HG02870 (cell line): ENCODE results near the gene CDC42EP3.

ENCODE experiments used
- ATAC-seq: cut with Tn5 transposase; IDR thresholded peaks from one replicate; pipeline ENCODE4 v1.9.1; 2021; ENCODE audit warnings: mild to moderate bottlenecking, moderate library complexity; ENCODE audit not compliant: unreplicated experiment

The CDC42EP3 gene

GRCh38 chr2:37637190-37637860 is 34.1 kb downstream of the CDC42EP3 start:
- no peak for ATAC-seq

GRCh38 chr2:37636381-37637066 is 34.9 kb downstream of the CDC42EP3 start:
- no peak for ATAC-seq

- ATAC-seq: peak; percentile 77
Measured at GRCh38 chr2:37635504-37636380, 35.7 kb downstream of the CDC42EP3 start.

GRCh38 chr2:37634914-37635503 is 36.4 kb downstream of the CDC42EP3 start:
- ATAC-seq: no peak

GRCh38 chr2:37633845-37634244 is 37.6 kb downstream of the CDC42EP3 start:
- no peak for ATAC-seq

- ATAC-seq: no peak
Measured at GRCh38 chr2:37633234-37633633, 38.2 kb downstream of the CDC42EP3 start.

- ATAC-seq: no peak
Measured at GRCh38 chr2:37632310-37632709, 39.1 kb downstream of the CDC42EP3 start.

GRCh38 chr2:37631698-37632097 is 39.7 kb downstream of the CDC42EP3 start:
- ATAC-seq: no peak

GRCh38 chr2:37631292-37631691 is 40.1 kb downstream of the CDC42EP3 start:
- ATAC-seq: no peak

GRCh38 chr2:37630776-37631175 is 40.7 kb downstream of the CDC42EP3 start:
- no peak for ATAC-seq

- no peak for ATAC-seq
Measured at GRCh38 chr2:37630301-37630700, 41.1 kb downstream of the CDC42EP3 start.

- peak; percentile 31 for ATAC-seq
Measured at GRCh38 chr2:37629529-37629928, 41.9 kb downstream of the CDC42EP3 start.

- ATAC-seq: no peak
Measured at GRCh38 chr2:37627710-37628109, 43.7 kb downstream of the CDC42EP3 start.

- no peak for ATAC-seq
Measured at GRCh38 chr2:37625796-37626571, 45.5 kb downstream of the CDC42EP3 start.

- ATAC-seq: no peak
Measured at GRCh38 chr2:37625156-37625555, 46.3 kb downstream of the CDC42EP3 start.

GRCh38 chr2:37623971-37624900 is 47.2 kb downstream of the CDC42EP3 start:
- ATAC-seq: peak; percentile 77

GRCh38 chr2:37623406-37623805 is 48.0 kb downstream of the CDC42EP3 start:
- no peak for ATAC-seq

GRCh38 chr2:37622450-37623100 is 48.9 kb downstream of the CDC42EP3 start:
- no peak for ATAC-seq

GRCh38 chr2:37621199-37621598 is 50.2 kb downstream of the CDC42EP3 start:
- no peak for ATAC-seq
